Measurements from ENCODE around the gene SHC1.

The SHC1 gene

DNA sequence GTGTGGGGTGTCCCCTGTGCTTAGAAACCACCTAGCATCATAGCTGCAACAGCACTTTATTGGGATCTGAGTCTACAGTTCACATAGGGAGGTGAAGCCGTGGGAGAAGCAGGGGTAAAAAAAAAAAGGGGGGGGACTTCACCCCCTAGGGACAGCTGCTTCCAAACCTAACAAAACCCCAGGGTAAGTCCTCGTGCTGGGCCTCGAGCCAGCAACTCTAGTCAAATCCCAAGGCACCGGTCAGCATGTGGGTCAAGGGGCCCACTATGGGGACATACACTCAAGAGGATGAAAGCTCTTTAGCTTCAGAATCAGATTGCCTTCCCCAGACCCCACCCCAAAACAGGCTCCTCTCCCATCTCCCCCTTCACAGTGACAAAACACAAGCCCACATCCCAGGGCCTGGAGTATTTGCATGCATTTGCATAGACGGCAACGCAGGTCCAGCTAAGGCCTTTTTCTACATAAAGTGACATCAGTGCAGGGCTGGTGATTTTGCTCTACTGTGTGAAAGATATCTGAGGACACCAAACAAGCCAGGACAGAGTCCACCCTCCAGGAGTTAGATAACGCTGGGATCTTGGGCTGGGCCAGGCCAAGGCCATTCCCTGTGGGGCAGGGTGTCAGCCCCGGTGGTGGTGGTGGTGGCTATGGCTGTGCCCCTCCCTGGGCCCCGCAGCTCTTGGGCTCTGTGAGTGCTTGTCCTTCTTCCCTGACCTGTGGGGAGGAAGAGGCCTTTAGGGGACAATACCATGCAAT is 26.0 kb downstream of the SHC1 start:
- Histone ChIP-seq H3K27ac (ENCODE audit: low read depth, low read length) (peak overlapping the region; percentile 94), H3K4me3 (ENCODE audit: low read length) (peak overlapping the region; percentile 83), H3K79me2 (ENCODE audit: control insufficient read depth, low read length) (peaks cover 40% of the 10 kb centered on the region), H3K9me2 (replicated peaks; ENCODE audit: control insufficient read depth, low read length) (no peaks in the 10 kb centered on the region), H3K36me3 (ENCODE audit: control insufficient read depth, low read length) (peaks cover 34% of the 10 kb centered on the region), H3K9me3 (ENCODE audit: control insufficient read depth, insufficient read depth, low read length) (no peaks in the 10 kb centered on the region), H3F3A (ENCODE audit: control insufficient read depth, insufficient read depth) (peaks cover 17% of the 10 kb centered on the region), H3K4me1 (ENCODE audit: control insufficient read depth, low read length) (peaks cover 61% of the 10 kb centered on the region), H3K27me3 (ENCODE audit: control insufficient read depth, low read length) (no peaks in the 10 kb centered on the region), H4K20me1 (ENCODE audit: control insufficient read depth, insufficient read depth, low read depth, low read length) (no peaks in the 10 kb centered on the region), H3K4me2 (ENCODE audit: low read length) (peak overlapping the region; percentile 86)
- TF ChIP-seq CTCF (IDR thresholded peaks at IDR 0.05; ENCODE audit: low read depth, low read length, poor library complexity, severe bottlenecking) (no peak), EZH2phosphoT487 (IDR thresholded peaks at IDR 0.05; ENCODE audit: borderline replicate concordance, low read length) (no peak)

DNA sequence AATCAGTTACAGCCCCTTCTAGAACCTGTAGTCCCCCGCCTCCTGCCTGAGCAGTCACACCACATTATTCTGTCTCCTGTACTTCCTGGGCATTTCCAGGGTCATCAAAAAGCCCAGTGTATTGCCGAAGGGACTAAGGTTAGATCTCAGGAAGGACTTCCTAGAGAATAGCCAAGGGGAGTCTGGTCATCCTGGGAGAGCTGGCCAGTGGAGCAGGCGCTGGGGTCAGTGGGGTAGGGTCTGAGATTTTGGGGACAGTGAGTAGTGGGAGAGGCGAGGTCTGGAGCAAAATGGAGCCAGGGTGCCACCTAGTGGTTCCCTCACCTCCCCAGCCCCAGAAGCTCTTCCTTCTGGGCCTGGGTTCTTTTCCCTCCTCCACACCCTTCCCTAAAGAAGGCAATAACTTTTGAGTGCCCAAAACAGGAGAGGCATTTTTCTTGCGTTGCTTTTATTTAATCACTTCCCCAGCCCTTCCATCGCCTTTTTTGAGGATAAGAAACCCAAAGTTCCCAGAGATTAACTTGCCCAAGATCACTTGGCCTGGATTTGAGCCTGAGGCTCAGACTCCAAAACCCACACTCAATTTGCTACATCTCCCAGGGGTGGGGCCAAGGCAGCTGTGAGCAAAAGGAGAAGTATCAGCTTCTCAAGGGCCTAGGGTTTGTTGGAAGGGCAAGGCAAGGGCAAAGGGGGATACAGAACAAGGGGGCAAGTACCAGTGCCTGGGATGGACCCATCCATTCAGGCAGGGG is 26.7 kb downstream of the SHC1 start:
- Histone ChIP-seq H3K4me2 (ENCODE audit: low read length) (peak overlapping the region; percentile 86), H3K36me3 (ENCODE audit: control insufficient read depth, low read length) (peaks cover 34% of the 10 kb centered on the region), H3F3A (ENCODE audit: control insufficient read depth, insufficient read depth) (peaks cover 20% of the 10 kb centered on the region), H4K20me1 (ENCODE audit: control insufficient read depth, insufficient read depth, low read depth, low read length) (no peaks in the 10 kb centered on the region), H3K9me2 (replicated peaks; ENCODE audit: control insufficient read depth, low read length) (no peaks in the 10 kb centered on the region), H3K9me3 (ENCODE audit: control insufficient read depth, insufficient read depth, low read length) (no peaks in the 10 kb centered on the region), H3K4me1 (ENCODE audit: control insufficient read depth, low read length) (peaks cover 69% of the 10 kb centered on the region), H3K4me3 (ENCODE audit: low read length) (peak overlapping the region; percentile 83), H3K27me3 (ENCODE audit: control insufficient read depth, low read length) (no peaks in the 10 kb centered on the region), H3K27ac (ENCODE audit: low read depth, low read length) (peak overlapping the region; percentile 94), H3K79me2 (ENCODE audit: control insufficient read depth, low read length) (peaks cover 48% of the 10 kb centered on the region)
- peak; percentile 97 for TF ChIP-seq CTCF (IDR thresholded peaks at IDR 0.05; ENCODE audit: low read depth, low read length, poor library complexity, severe bottlenecking)
- no peak for TF ChIP-seq EZH2phosphoT487 (IDR thresholded peaks at IDR 0.05; ENCODE audit: borderline replicate concordance, low read length)

GRCh38 chr1:154941333-154942013 is 29.1 kb downstream of the SHC1 start:
- peaks cover 31% of the 10 kb centered on the region for H3K36me3 ChIP-seq (ENCODE audit: control insufficient read depth, low read length)
- peaks cover 84% of the 10 kb centered on the region for H3K4me1 ChIP-seq (ENCODE audit: control insufficient read depth, low read length)
- no peaks in the 10 kb centered on the region for H3K9me3 ChIP-seq (ENCODE audit: control insufficient read depth, insufficient read depth, low read length)
- H3K27ac ChIP-seq (ENCODE audit: low read depth, low read length): peak overlapping the region; percentile 94
- H3K27me3 ChIP-seq (ENCODE audit: control insufficient read depth, low read length): no peaks in the 10 kb centered on the region
- peaks cover 55% of the 10 kb centered on the region for H3K79me2 ChIP-seq (ENCODE audit: control insufficient read depth, low read length)
- no peaks in the 10 kb centered on the region for H4K20me1 ChIP-seq (ENCODE audit: control insufficient read depth, insufficient read depth, low read depth, low read length)
- peak overlapping the region; percentile 86 for H3K4me2 ChIP-seq (ENCODE audit: low read length)
- peak overlapping the region; percentile 83 for H3K4me3 ChIP-seq (ENCODE audit: low read length)
- no peaks in the 10 kb centered on the region for H3K9me2 ChIP-seq (replicated peaks; ENCODE audit: control insufficient read depth, low read length)
- H3F3A ChIP-seq (ENCODE audit: control insufficient read depth, insufficient read depth): peaks cover 37% of the 10 kb centered on the region
- TF ChIP-seq CTCF (IDR thresholded peaks at IDR 0.05; ENCODE audit: low read depth, low read length, poor library complexity, severe bottlenecking) (no peak), EZH2phosphoT487 (IDR thresholded peaks at IDR 0.05; ENCODE audit: borderline replicate concordance, low read length) (no peak)

Data from DOHH2 (cell line).